Osteoblast (primary cell): Measurements from ENCODE around the gene TAGAP. TPM values are rescaled to one million over a fixed set of nuclear protein-coding genes. Genes with fewer than 3 reads are reported as not detected.

Experiments used
- DNase-seq: peaks from one replicate; pipeline ENCODE4 v3.0.0; 2011; ENCODE audit warnings: low spot score, mixed read lengths; ENCODE audit not compliant: insufficient read length; ENCODE audit errors: missing footprints
- H2AFZ ChIP-seq: 2 replicates; pipeline ENCODE4 v1.6.0; 2011; ENCODE audit warnings: mild to moderate bottlenecking, low read length
- H3K27ac ChIP-seq: 2 replicates; pipeline ENCODE4 v1.5.1; 2011; ENCODE audit warnings: mild to moderate bottlenecking, low read depth, low read length, moderate library complexity
- H3K27me3 ChIP-seq: 2 replicates; pipeline ENCODE4 v1.6.0; 2012; ENCODE audit warnings: mild to moderate bottlenecking, control low read depth, inconsistent platforms, low read length, moderate library complexity; ENCODE audit not compliant: insufficient read depth
- H3K36me3 ChIP-seq: 2 replicates; pipeline ENCODE4 v1.5.1; 2011; ENCODE audit warnings: mild to moderate bottlenecking, low read length, control low read depth, moderate library complexity; ENCODE audit not compliant: insufficient read depth
- H3K4me1 ChIP-seq: 2 replicates; pipeline ENCODE4 v1.5.1; 2011; ENCODE audit warnings: mild to moderate bottlenecking, low read length, control low read depth, moderate library complexity; ENCODE audit not compliant: insufficient read depth
- H3K4me2 ChIP-seq: 2 replicates; pipeline ENCODE4 v1.6.0; 2011; ENCODE audit warnings: mild to moderate bottlenecking, low read length; ENCODE audit not compliant: insufficient read depth
- H3K4me3 ChIP-seq: fragments of 200-600 bp; sonication (generic); 3 replicates; pipeline ENCODE4 v1.5.1; 2012; ENCODE audit warnings: mild to moderate bottlenecking, low read length, inconsistent platforms; ENCODE audit not compliant: insufficient read depth
- H3K79me2 ChIP-seq: 2 replicates; pipeline ENCODE4 v1.6.0; 2012; ENCODE audit warnings: mild to moderate bottlenecking, low read length, control low read depth, inconsistent platforms; ENCODE audit not compliant: insufficient read depth
- H3K9me3 ChIP-seq: 2 replicates; pipeline ENCODE4 v1.5.1; 2011; ENCODE audit warnings: low read depth, low read length, control low read depth
- H4K20me1 ChIP-seq: 2 replicates; pipeline ENCODE4 v1.6.0; 2012; ENCODE audit warnings: mild to moderate bottlenecking, low read length, control low read depth; ENCODE audit not compliant: insufficient read depth
- CTCF ChIP-seq: IDR thresholded peaks from 2 replicates; pipeline ENCODE4 v1.5.1; 2011; ENCODE audit warnings: mild to moderate bottlenecking, low read depth, low read length, moderate library complexity; ENCODE audit errors: extremely low read depth
- total RNA-seq: library from RNA; depleted of rRNA; stranded (reverse); fragments of >200 nt; gene quantifications from 2 replicates; pipeline ENCODE4 v1.2.3, GENCODE V29; 2012

TAGAP gene
- total RNA-seq, 1 donor = not detected

- H3K9me3 ChIP-seq = no peaks in the 10 kb centered on the region
- H3K27me3 ChIP-seq = peaks cover 6% of the 10 kb centered on the region
- H3K4me1 ChIP-seq = no peaks in the 10 kb centered on the region
- no peak overlapping the region for H3K27ac ChIP-seq
- H3K4me3 ChIP-seq = no peak overlapping the region
- H3K36me3 ChIP-seq = no peaks in the 10 kb centered on the region
- no peak for TF ChIP-seq CTCF
- no peak for DNase-seq
- no peaks in the 10 kb centered on the region for H4K20me1 ChIP-seq
- H2AFZ ChIP-seq = no peak overlapping the region
- H3K4me2 ChIP-seq = no peak overlapping the region
- no peaks in the 10 kb centered on the region for H3K79me2 ChIP-seq
Measured at GRCh38 chr6:159090530-159091480, 46.0 kb upstream of the TAGAP start.

GRCh38 chr6:159089909-159090308 lies 45.1 kb upstream of the TAGAP start:
- Histone ChIP-seq H4K20me1 (no peaks in the 10 kb centered on the region), H3K27me3 (peaks cover 6% of the 10 kb centered on the region), H3K4me3 (no peak overlapping the region)

GRCh38 chr6:159089443-159089842 lies 44.7 kb upstream of the TAGAP start:
- Histone ChIP-seq H3K4me3 (no peak overlapping the region), H3K79me2 (no peaks in the 10 kb centered on the region), H3K27me3 (peaks cover 6% of the 10 kb centered on the region), H3K4me2 (no peak overlapping the region), H3K4me1 (no peaks in the 10 kb centered on the region), H3K36me3 (no peaks in the 10 kb centered on the region), H3K27ac (no peak overlapping the region), H4K20me1 (no peaks in the 10 kb centered on the region), H3K9me3 (no peaks in the 10 kb centered on the region), H2AFZ (no peak overlapping the region)
- no peak for TF ChIP-seq CTCF
- no peak for DNase-seq

More at GRCh38 chr6:159089909-159090308, 45.1 kb upstream of the TAGAP start:
- Histone ChIP-seq H3K27ac (no peak overlapping the region), H3K36me3 (no peaks in the 10 kb centered on the region), H3K79me2 (no peaks in the 10 kb centered on the region), H3K4me1 (no peaks in the 10 kb centered on the region), H3K9me3 (no peaks in the 10 kb centered on the region), H3K4me2 (no peak overlapping the region), H2AFZ (no peak overlapping the region)
- no peak for DNase-seq
- no peak for TF ChIP-seq CTCF

GRCh38 chr6:159086033-159086618 lies 41.3 kb upstream of the TAGAP start:
- H3K27ac ChIP-seq = no peak overlapping the region
- no peak for TF ChIP-seq CTCF
- no peak for DNase-seq
- H3K4me3 ChIP-seq = no peak overlapping the region
- no peak overlapping the region for H2AFZ ChIP-seq
- no peaks in the 10 kb centered on the region for H3K36me3 ChIP-seq
- H3K79me2 ChIP-seq = no peaks in the 10 kb centered on the region
- H3K4me2 ChIP-seq = no peak overlapping the region
- H4K20me1 ChIP-seq = no peaks in the 10 kb centered on the region
- peaks cover 6% of the 10 kb centered on the region for H3K27me3 ChIP-seq
- no peaks in the 10 kb centered on the region for H3K4me1 ChIP-seq
- H3K9me3 ChIP-seq = no peaks in the 10 kb centered on the region
